ENCODE measurements around the gene GPR4.

GPR4 gene

DNA sequence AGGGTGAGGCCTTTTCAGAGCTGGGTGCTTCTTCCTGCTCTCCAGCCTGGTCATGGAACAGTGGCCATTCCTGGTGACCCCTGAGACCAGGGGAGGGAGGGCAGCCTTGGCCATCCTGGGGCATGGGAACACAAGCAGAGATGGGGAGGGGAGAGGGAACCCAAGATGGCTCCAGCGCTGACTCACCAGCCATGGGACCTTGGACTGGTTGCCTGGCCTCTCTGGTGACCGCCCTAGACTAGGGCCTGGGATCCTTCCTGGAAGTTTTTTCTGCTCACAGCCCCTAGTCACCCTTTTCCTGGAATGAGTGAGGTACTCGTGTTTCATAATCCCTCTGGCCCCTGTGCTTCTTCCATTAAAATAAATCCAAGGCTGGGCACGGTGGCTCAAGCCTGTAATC is 14.1 kb downstream of the GPR4 start:
- no peak for DNase-seq

DNA sequence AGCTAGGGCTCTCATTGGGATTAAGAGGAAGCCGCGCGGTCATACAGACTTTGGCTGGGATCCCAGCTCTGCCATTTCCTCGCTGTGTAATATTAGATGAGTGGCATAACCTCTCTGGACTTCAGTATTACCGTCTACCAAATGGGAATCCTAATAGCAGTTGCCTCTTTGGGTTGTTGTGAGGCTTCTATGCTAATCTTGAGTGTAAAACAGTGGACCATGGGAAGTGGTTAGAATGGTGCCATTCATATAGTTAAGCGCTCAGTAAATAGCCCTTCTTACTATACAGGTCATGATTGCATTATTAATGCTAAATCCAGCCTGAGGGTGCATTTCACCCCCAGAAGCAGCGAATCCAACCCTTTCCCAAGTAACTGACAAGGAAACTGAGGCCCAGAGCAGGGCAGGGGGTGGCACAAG is 16.8 kb downstream of the GPR4 start:
- no peak for DNase-seq

DNA sequence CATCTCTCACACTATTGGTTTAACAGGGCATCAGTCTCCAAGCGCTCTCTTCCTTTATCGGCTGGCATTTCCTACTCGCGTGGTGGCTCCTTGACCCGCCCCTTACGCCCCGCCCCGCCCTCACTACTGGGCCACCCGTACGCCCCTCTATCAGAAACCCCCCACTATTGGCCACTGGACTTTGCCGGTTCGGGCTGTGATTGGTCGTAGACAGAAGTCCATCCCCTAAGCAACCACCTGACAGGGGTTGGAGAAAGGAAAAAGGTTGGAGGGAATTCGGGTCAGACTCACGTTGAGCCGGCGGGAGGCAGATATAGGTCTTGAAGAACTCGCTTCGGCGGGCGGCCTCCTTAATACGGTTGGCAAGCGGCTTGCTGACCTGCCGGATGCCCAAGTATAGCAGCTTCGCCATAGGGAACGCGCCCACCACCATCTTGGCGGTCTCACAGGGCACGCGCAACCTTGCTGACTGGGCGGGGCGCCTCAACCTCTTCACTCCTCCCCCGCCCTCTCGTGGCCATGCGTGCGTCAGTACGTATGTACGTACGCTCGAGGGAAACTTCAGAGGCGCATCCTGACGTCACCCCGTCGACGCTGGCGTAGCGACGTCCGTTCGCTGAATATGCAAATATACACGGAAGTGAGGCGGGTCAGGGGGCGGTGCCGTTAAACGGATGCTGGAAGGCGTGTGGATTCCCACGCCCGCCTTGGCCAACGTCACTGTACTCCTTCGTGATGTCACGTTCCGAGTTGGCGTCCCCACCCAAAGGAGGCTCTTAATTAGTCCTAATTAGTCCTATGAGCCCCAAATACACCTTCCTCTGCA is 17.5 kb downstream of the GPR4 start, which contains the start of gene OPA3:
OPA3 (minus strand) TSS at position 471 of the 826 bp plus-strand sequence; CDS start at position 433, 38 bp downstream.
- DNase-seq, result peak; percentile 100

DNA sequence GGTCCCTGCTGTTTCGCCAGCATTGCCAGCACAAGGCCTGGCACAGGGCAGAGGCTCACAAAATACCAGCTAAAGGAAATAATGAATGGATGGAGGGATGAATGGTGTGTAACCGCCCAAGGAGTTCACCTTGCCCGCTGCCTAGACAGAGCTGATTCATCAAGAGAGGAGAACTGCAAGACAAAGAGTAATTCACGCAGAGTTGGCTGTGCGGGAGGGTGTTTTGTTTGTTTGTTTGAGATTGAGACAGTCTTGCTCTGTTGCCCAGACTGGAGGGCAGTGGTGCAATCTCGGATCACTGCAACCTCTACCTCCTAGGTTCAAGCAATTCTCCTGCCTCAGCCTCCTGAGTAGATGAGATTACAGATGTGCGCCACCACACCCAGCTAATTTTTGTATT is 20.4 kb downstream of the GPR4 start:
- DNase-seq, result no peak

DNA sequence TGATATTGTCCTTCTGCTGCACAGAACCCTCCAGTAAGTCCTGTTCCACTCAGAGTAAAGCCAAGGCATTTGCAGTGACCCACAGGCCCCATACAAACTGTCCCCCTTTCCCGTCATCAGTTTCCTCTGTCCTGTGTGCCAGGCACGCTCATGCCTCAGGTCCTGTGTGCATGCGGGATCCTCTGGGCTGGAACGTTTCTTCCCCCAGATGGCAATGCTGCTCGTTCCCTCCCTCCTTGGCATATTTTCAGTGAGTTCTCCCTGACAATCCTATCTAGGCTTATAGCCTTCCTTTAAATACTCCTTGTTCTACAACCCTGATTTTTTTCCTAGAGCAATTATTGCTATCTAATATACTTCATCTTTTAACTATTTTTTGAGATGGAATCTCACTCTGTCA is 23.2 kb downstream of the GPR4 start:
- no peak for DNase-seq

DNA sequence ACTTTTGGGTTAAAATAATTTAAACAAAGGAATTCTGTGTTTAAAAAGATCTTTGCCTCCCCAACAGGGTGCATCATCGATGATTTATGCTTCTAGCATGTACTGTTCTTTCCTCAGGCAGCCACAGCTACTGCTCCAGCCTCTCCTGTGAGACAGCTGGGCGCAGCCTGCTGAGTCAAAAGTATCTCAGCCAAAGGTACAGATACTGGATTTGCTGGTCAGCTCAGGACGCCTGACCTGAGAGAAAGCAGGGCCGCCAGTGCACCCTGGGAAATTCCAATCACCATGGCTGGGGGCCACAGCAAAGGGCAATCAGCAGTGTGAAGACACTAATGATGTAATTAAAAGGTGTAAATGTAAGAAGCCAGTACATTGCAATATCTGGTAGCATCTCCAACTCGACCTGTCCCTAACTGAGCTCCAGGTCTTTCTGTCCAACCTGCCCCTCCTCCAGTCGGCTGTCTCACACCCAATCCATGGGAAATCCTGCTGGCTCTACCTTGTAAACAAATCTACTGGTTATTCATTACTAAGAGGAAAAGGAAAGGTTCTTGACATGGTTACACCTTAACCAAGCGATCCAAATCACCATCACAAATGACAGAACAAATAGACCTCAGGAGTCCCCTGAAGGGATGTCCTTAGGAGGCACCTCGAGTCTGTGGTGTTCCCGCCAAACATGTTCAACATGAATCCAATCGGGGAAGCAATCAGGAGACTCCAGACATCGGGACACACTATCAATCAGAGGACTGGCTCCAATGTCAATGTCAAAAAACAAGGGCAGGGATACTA is 24.7 kb downstream of the GPR4 start:
- peak; percentile 85 for DNase-seq

DNA sequence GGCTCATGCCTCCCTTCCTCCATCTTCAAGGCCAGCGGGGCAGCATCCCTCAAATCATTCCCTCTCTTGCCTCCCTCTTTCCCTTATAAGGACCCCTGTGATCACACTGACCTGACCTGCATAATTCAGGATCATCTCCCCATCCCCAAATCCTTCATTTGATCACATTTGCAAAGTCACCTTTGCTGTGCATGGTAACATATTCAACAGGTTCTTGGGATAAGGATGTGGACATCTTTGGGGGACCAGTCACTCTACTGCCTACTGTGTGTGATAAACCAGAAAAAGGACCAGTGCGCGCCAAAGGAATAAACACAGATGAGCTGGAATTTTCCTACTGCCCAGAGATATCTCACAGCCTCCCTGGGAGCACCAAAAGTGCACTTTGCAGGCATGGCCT is 25.3 kb downstream of the GPR4 start:
- DNase-seq, result no peak

DNA sequence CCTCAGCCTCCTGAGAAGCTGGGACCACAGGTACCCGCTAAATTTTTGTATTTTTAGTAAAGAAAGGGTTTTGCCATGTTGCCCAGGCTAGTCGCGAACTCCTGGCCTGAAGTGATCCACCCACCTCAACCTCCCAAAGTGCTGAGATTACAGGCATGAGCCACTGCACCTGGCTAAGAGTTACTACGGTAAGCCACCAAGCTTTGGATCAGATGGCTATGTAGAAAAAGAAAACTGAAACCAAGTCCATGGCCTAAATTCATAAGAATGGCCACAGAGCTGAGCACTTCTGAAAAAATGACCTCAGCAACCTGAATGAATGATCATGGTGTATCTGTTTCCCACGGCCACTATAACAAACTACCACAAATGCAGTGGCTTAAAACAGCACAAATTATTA is 26.8 kb downstream of the GPR4 start:
- no peak for DNase-seq

DNA sequence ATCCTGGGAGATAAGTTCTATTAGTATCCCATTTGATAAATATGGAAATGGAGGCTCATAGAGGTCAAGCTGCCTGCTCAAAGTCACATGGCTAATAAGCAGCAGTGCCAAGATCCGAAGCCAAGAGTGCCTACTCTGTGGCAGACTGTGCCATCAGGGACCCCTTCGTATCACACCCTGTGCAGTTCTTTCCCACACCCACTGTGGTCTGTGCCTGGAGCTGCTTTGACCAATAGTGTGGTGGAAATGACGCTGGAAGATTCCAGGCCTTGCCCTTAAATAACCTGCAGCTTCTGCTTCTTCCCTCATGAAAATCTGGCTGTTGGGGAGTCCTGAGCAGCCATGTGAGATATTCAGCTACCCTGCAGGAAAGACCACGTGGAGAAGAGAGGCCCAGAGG is 27.5 kb downstream of the GPR4 start:
- DNase-seq, result no peak

DNA sequence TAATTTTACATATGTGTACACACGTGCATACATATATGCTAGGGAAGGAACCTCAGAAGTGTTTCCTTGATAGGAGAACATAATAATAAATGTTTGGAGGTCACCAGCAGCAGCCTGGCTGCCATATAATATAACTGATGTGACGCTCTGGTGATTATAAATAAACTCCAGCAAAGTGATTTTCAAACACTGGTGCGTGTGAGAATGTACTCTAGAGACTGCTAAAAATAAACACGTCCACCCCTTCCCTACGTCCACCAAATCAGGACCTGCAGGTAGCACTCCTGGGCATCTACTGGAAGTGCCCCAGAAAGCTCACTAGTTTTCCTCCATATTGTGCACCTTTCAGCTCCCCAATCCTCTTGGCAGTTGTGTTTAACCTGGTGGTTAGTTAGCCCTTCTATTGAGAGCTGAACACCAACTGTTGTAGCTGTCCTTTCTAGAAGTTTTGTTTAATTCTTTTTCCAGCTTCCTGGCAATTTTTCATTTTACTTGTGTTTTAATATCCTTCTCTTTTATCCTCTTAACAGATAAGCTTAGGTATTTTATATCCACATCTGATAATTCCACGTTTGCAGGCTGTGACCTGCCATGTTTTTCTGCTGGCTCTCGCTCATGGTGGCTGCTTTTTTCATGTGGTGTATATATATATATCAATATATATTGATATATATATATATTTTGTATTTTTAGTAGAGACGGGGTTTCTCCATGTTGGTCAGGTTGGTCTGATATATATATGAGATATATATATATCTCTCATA is 30.4 kb downstream of the GPR4 start:
- no peak for DNase-seq

DNA sequence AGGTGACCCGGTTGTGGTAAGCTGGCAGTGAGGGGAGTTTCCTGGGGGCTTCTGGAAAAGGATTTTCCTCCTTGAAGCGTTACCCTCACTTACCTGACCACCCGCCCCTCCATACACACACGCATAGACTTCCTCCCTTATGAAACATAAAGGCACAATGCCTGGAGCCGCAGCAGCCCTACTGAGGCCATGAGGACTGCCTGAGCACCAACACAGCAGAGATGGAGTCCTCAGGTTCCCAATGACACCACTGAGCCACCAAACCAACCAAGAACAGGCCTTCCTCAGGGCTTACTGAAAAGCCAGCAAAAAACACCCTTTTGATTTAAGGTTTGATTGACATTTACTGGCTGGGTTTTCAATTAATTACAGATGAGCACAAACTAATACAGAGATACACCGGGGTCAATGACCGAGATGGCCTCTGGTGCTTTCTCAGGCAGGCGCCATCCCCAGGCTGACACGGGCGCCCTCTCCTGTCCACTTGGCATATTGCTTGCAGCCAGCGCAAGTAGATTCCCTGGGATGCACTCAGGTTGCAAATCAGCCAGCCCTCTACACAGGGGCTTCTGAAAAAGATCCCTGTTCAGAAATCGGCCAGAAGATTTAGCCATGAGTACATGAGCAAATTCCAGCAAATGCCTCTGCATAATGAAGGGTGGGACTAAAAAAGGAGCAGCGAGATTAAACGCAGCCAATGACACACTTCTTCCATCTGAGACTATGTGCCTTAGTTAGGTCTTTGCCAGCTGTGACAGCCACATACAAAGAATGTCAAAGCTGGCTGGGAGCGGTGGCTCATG is 32.2 kb downstream of the GPR4 start:
- peak; percentile 29 for DNase-seq

DNA sequence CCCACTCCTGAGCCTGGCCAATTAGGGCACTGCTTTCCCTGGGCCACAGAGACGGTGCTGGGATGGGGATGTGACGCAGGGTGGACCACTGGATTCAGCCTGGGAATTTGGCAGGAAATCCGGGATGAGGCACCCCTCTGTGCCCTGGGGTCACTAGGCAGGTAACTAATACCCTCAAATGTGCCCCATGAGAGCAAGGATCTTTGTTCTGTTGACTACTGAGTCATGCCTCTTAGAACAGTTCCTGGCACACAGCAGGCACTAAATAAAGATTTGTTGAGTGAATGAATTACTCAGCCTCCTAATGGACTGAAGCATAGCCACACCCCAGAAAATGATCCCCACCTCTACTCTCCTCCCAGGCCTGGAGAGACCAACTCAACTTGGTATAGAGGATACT is 33.3 kb downstream of the GPR4 start:
- peak; percentile 43 for DNase-seq

DNA sequence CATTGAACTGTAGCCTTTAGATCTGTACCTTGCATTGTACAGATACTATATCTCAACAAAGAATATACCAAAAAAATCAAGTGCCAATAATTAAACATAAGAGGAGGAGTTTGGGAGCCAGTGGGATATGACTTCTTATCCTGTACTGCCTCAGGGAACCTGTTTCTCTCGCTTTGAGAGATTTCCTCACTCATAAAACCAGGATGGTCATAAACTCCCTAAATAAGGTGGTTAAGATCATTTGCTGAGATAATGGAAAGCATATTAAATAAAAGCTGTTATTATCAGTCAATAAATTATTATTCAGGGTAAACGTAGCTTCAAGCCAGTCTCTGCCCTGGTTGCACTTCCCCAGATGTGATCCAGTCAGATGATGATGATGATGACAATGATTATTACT is 34.4 kb downstream of the GPR4 start:
- no peak for DNase-seq

DNA sequence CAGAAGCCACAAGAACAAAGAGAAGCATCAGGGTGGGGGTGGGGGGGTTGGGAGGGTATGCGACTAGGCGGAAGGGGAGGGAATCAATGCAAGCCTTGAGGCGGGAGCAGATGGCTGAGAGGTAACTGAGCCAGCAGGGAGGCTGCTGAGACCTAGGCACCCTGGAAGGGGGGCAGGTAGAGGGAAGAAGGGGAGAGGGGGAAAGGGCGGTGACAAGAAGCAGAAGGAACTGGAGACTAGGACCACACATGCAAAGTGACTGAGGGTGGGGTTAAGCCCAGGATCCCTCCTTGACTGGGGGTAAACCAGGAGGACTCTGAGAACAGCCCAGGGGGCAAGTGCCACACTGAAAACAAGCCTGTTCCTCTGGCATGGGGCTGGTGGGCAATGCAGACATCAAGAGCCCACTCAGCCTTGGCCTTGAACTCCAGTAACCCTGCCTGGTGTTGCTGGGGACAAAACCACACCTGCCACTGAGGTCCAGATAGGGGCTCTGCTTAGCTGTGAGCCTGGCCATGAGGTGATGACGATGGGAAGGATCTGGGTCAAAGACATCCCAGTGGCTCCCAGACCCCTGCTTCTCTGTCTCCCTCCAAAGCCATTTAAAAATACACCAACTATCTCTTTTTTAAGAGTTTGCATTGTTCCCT is 37.8 kb downstream of the GPR4 start:
- no peak for DNase-seq

DNA sequence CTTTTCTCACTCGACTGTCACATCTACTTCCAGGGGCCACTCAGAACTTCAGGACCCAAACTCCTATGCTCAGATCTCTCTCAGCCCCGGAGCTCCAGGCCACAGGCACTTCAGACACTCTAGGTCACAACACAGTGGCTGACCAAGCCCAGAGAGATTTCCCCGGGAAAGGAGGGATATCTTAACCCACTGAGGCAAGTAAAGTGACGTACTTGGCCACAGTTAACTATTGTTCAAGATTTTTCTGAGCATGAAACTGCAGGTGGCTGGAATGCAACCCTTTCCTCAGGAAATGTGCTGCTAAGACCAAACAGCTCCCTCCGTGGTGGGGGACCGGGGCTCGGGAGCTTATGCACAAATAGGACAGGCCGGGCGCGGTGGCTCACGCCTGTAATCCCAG is 41.3 kb downstream of the GPR4 start:
- DNase-seq, result no peak

DNA sequence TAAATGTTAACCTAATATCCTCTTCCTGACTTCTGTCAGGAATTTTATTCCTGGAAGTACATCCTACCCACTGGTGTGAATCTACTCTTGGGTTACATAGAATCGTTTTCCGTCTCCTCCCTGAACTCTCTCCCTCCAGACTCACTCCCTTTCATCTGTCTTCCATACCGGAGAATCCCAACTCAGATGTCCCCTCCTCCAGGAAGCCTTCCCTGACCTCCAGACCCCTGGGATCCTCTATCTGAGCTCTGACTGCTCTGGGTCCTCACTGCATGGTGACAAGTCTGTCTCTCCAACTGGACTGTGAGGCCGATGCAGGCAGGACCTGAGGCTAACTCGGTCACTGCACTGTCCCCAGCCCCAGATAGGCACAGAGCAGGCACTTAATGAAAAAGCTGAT is 42.0 kb downstream of the GPR4 start:
- no peak for DNase-seq

DNA sequence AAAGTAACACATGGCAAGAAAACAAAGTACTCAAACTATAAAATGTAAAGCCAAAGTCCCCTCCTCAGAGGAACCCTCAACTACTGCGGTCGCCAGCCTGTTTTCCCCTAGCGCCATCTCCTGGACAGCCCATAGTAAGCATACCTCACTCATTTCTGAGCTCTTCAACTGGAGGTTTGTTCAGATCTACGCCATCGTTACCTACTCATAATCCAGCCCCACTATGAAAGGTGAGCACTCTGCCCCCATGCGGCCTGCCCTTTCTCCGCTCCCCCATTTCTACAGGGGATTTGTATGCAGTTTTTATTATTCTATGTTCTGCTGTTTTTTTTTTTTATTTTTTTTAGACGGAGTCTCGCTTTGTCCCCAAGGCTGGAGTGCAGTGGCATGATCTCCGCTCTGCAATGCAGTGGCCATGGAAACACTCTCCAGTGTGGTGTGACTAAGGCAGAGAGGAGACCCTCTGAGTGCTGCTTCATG is 43.6 kb downstream of the GPR4 start:
- peak; percentile 46 for DNase-seq

DNA sequence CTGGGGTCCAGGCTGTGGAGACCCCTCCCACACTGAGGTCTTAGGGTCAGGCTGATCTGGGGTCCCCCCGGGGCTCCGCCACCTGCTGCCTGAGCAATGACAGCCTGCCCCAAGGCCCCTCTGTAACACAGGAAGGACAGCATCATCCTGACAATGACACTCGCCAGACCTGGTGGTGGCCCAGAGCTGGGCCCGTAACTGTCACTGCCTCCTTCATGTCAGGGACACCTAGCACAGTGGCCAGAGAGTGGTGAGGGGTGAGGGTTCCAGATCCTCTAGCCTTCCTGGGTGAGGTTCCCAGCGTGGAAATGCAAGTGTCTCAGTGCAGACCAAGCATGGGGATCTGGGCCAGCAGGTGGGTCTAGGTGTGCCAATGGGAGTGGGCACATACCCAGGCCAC is 45.2 kb downstream of the GPR4 start:
- no peak for DNase-seq

DNA sequence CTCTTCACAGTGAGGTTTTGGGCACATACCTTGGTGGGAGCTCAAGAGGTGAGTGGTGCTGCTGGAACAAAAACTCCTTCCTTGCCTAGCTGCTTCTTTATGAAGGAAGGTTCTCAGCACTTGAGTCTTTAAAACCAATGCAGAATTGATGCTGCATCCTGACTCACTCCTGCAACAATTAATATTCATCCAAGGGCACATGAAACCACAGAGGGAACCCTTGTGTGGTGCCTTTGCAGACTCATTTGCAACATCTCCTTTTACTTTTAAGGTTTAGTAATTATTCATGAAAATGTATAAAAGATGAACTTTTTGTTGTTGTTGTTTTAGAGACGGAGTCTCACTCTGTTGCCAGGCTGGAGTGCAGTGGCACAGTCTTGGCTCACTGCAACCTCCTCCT is 47.5 kb downstream of the GPR4 start:
- no peak for DNase-seq

DNA sequence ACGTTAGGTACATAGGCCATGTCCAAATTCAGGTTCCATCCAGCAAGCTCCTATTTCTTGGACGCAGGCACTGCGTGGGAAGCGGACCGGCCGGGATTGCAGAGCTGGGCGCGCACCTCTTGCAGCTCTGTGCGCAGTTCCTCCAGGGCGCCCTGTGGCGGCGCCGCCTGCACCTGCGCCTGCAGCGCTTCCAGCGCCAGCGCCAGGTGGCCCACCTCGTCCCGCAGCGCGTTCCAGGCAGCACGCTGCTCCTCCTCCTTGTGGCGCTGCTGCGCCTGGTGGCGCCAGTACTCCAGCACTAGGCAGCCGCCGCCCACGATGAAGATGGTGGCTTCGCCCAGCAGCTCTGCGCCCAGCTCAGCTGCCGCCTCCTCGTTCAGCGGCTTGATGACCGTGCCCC is 48.5 kb downstream of the GPR4 start:
- DNase-seq, result no peak

DNA sequence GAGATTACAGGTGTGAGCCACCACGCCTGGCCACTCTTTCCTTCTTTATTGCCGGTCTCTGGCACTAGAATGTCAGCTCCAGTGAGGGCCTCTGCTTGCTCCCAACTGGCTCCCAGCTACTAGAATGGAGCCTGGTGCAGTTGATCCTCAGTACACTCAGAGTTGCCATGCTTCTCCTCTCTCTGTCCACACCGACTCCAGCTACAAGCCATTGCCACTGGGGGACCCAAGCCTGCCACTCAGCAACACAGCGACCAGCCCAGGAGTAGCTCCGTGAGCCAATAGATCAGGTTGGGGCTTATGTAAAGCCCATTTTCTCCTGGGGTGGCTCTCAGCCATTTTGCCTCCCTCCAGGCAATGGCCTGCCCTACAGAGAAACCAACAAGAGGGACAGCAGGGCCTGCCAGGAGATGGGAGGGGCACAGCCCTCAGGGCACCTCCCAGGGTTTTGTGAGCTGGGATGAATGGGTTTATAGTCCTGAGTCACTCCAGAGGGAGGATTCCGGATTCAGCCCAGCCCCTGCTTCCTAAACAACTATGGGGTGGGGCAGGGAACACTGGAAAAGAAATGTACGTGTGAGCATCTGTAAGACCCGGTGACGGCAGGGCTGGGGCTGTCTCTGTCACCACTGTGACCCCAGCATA is 53.9 kb downstream of the GPR4 start:
- peak; percentile 64 for DNase-seq

Measured in fibroblast of skin of back (primary cell).